ENCODE results near the gene HINT3.
A peak's percentile ranks its signal among the peaks of the same experiment; 100 is the strongest.
"Not testable (repeated sequence)": the region's sequence is repeated elsewhere in the genome, so short reads cannot be mapped to it uniquely, and the experiment has no call there.

Gene HINT3

GRCh38 chr6:125956506-125957390, at the start of gene HINT3:
HINT3 (plus strand) TSS chr6:125956770; CDS start chr6:125956978, 208 bp downstream.
- Mint-ChIP-seq H3K27me3 (ENCODE audit: low read depth) (no peaks in the 10 kb centered on the region), H3K4me3 (peak within 1 kb of the TSS; percentile 59), H3K9me3 (no peaks in the 10 kb centered on the region), H3K27ac (peak within 1 kb of the TSS; percentile 79), H3K36me3 (ENCODE audit: low read depth) (peaks cover 1% of the 10 kb centered on the region), H3K4me1 (ENCODE audit: low read depth) (peaks cover 3% of the 10 kb centered on the region)

DNA sequence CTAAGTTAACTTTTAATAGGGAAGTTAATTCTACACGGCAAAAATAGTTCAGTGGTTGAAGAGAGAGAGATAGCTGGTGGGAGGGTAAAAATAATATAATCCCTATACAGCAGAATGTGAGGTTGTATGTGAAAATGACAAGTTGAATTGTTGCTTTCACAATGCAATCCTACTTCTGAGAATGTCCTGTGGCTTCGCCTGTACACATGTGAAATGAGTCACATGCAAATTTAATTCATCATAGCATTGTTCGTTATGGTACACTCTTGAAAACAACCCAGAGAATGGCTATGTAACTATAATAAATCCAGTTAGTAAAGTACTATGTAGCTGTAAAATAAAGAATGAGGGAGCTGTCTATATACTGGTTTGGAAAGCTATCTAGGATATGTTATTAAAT, 46.0 kb upstream of the HINT3 start:
- Mint-ChIP-seq H3K27me3 (ENCODE audit: low read depth) (no peaks in the 10 kb centered on the region), H3K27ac (peak overlapping the region; percentile 50), H3K36me3 (ENCODE audit: low read depth) (peaks cover 28% of the 10 kb centered on the region), H3K4me3 (no peak overlapping the region), H3K4me1 (ENCODE audit: low read depth) (peaks cover 19% of the 10 kb centered on the region), H3K9me3 (no peaks in the 10 kb centered on the region)

GRCh38 chr6:125911051-125911451, 45.5 kb upstream of the HINT3 start:
- Mint-ChIP-seq H3K36me3 (ENCODE audit: low read depth) (peaks cover 31% of the 10 kb centered on the region), H3K4me1 (ENCODE audit: low read depth) (peaks cover 18% of the 10 kb centered on the region)
- not testable (repeated sequence) for H3K9me3 Mint-ChIP-seq; H3K27me3 Mint-ChIP-seq (ENCODE audit: low read depth); H3K27ac Mint-ChIP-seq; H3K4me3 Mint-ChIP-seq

- H3K36me3 Mint-ChIP-seq (ENCODE audit: low read depth) = peaks cover 40% of the 10 kb centered on the region
- not testable (repeated sequence) for H3K27ac Mint-ChIP-seq
Measured at GRCh38 chr6:125912430-125912829, 44.1 kb upstream of the HINT3 start.

GRCh38 chr6:125913145-125913544, 43.4 kb upstream of the HINT3 start:
- H3K27ac Mint-ChIP-seq = no peak overlapping the region
- H3K9me3 Mint-ChIP-seq = no peaks in the 10 kb centered on the region
- H3K4me3 Mint-ChIP-seq = no peak overlapping the region
- peaks cover 19% of the 10 kb centered on the region for H3K4me1 Mint-ChIP-seq (ENCODE audit: low read depth)
- H3K36me3 Mint-ChIP-seq (ENCODE audit: low read depth) = peaks cover 44% of the 10 kb centered on the region
- H3K27me3 Mint-ChIP-seq (ENCODE audit: low read depth) = no peaks in the 10 kb centered on the region

More at GRCh38 chr6:125912430-125912829, 44.1 kb upstream of the HINT3 start:
- peaks cover 14% of the 10 kb centered on the region for H3K4me1 Mint-ChIP-seq (ENCODE audit: low read depth)
- H3K27me3 Mint-ChIP-seq (ENCODE audit: low read depth); H3K4me3 Mint-ChIP-seq; H3K9me3 Mint-ChIP-seq: not testable (repeated sequence)

GRCh38 chr6:125913864-125914351, 42.7 kb upstream of the HINT3 start:
- H3K4me1 Mint-ChIP-seq (ENCODE audit: low read depth) = peaks cover 23% of the 10 kb centered on the region

GRCh38 chr6:125918230-125918629, 38.3 kb upstream of the HINT3 start:
- peaks cover 52% of the 10 kb centered on the region for H3K36me3 Mint-ChIP-seq (ENCODE audit: low read depth)

More at GRCh38 chr6:125913864-125914351, 42.7 kb upstream of the HINT3 start:
- no peaks in the 10 kb centered on the region for H3K9me3 Mint-ChIP-seq
- peaks cover 44% of the 10 kb centered on the region for H3K36me3 Mint-ChIP-seq (ENCODE audit: low read depth)
- H3K27me3 Mint-ChIP-seq (ENCODE audit: low read depth) = no peaks in the 10 kb centered on the region
- H3K4me3 Mint-ChIP-seq = no peak overlapping the region
- H3K27ac Mint-ChIP-seq = no peak overlapping the region

GRCh38 chr6:125918681-125919566, 37.6 kb upstream of the HINT3 start:
- H3K4me3 Mint-ChIP-seq = peak overlapping the region; percentile 84
- H3K27me3 Mint-ChIP-seq (ENCODE audit: low read depth) = no peaks in the 10 kb centered on the region
- H3K4me1 Mint-ChIP-seq (ENCODE audit: low read depth) = peaks cover 44% of the 10 kb centered on the region
- peak overlapping the region; percentile 88 for H3K27ac Mint-ChIP-seq
- peaks cover 56% of the 10 kb centered on the region for H3K36me3 Mint-ChIP-seq (ENCODE audit: low read depth)
- no peaks in the 10 kb centered on the region for H3K9me3 Mint-ChIP-seq

More at GRCh38 chr6:125918230-125918629, 38.3 kb upstream of the HINT3 start:
- no peak overlapping the region for H3K4me3 Mint-ChIP-seq
- no peaks in the 10 kb centered on the region for H3K9me3 Mint-ChIP-seq
- no peaks in the 10 kb centered on the region for H3K27me3 Mint-ChIP-seq (ENCODE audit: low read depth)
- peaks cover 38% of the 10 kb centered on the region for H3K4me1 Mint-ChIP-seq (ENCODE audit: low read depth)
- no peak overlapping the region for H3K27ac Mint-ChIP-seq

GRCh38 chr6:125919618-125920017, 37.0 kb upstream of the HINT3 start:
- no peaks in the 10 kb centered on the region for H3K27me3 Mint-ChIP-seq (ENCODE audit: low read depth)
- peak overlapping the region; percentile 84 for H3K4me3 Mint-ChIP-seq

GRCh38 chr6:125922322-125922860, 34.2 kb upstream of the HINT3 start:
- H3K9me3 Mint-ChIP-seq = no peaks in the 10 kb centered on the region
- H3K4me3 Mint-ChIP-seq = no peak overlapping the region
- H3K36me3 Mint-ChIP-seq (ENCODE audit: low read depth) = peaks cover 43% of the 10 kb centered on the region
- peaks cover 56% of the 10 kb centered on the region for H3K4me1 Mint-ChIP-seq (ENCODE audit: low read depth)
- no peak overlapping the region for H3K27ac Mint-ChIP-seq
- no peaks in the 10 kb centered on the region for H3K27me3 Mint-ChIP-seq (ENCODE audit: low read depth)

More at GRCh38 chr6:125919618-125920017, 37.0 kb upstream of the HINT3 start:
- H3K4me1 Mint-ChIP-seq (ENCODE audit: low read depth) = peaks cover 49% of the 10 kb centered on the region
- H3K9me3 Mint-ChIP-seq = no peaks in the 10 kb centered on the region
- H3K36me3 Mint-ChIP-seq (ENCODE audit: low read depth) = peaks cover 53% of the 10 kb centered on the region
- H3K27ac Mint-ChIP-seq = peak overlapping the region; percentile 88

- Mint-ChIP-seq H3K4me3 (no peak overlapping the region), H3K4me1 (ENCODE audit: low read depth) (peaks cover 51% of the 10 kb centered on the region), H3K36me3 (ENCODE audit: low read depth) (peaks cover 49% of the 10 kb centered on the region), H3K27me3 (ENCODE audit: low read depth) (no peaks in the 10 kb centered on the region), H3K27ac (peak overlapping the region; percentile 62), H3K9me3 (no peaks in the 10 kb centered on the region)
Measured at GRCh38 chr6:125923366-125923877, 33.1 kb upstream of the HINT3 start.

GRCh38 chr6:125924169-125924568, 32.4 kb upstream of the HINT3 start:
- H3K27ac Mint-ChIP-seq = peak overlapping the region; percentile 67
- no peak overlapping the region for H3K4me3 Mint-ChIP-seq
- H3K4me1 Mint-ChIP-seq (ENCODE audit: low read depth) = peaks cover 44% of the 10 kb centered on the region
- H3K9me3 Mint-ChIP-seq = no peaks in the 10 kb centered on the region
- H3K27me3 Mint-ChIP-seq (ENCODE audit: low read depth) = no peaks in the 10 kb centered on the region
- H3K36me3 Mint-ChIP-seq (ENCODE audit: low read depth) = peaks cover 48% of the 10 kb centered on the region

DNA sequence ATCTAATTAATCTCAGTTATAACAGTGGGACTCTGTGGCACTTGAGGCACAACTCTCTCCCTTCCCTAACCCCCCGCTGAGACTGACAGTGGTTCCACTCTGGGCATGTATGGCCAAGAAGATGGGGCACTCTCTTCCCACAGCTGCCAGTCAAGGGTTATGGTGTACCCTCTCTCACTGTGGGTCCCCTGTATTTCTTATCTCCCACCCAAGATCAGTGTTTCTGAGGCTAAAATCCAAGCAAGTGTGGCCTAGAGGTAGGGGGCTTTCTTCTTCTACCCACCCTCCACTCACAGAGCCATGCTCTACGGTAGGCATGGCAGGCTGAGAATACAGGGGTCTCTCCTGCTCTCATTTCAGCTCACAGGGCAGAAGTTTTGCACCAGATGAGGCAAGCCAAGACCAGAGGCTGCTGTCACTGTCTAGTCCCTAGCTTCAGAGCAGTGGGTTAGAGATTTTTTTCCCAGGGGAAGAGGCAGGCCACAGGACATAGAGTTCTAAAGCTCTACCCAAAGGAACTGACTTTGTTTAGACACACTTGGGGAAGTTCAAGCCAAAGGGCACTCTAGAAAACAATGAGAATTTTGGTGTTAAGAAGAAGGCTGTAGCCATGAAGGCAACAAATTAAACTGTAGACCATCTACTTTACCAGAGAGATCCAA, 31.7 kb upstream of the HINT3 start:
- peaks cover 41% of the 10 kb centered on the region for H3K4me1 Mint-ChIP-seq (ENCODE audit: low read depth)
- no peaks in the 10 kb centered on the region for H3K27me3 Mint-ChIP-seq (ENCODE audit: low read depth)
- peak overlapping the region; percentile 67 for H3K27ac Mint-ChIP-seq
- H3K36me3 Mint-ChIP-seq (ENCODE audit: low read depth) = peaks cover 46% of the 10 kb centered on the region
- no peak overlapping the region for H3K4me3 Mint-ChIP-seq
- no peaks in the 10 kb centered on the region for H3K9me3 Mint-ChIP-seq
